ENCODE results near the gene ALPI.

GRCh38 chr2:232438951-232439757 lies 16.8 kb upstream of the ALPI start:
- no peak for TF ChIP-seq POLR2AphosphoS5 (IDR thresholded peaks at IDR 0.05; ENCODE audit: low read depth, low read length)
- TF ChIP-seq CTCF (IDR thresholded peaks at IDR 0.05 in 2 of 3, conservative IDR thresholded peaks at IDR 0.05 in 1 of 3; ENCODE audit: borderline replicate concordance in 1 of 3, insufficient read depth in 1 of 3, low read depth in 2 of 3, low read length in 2 of 3): peak in 2 of 3 experiments; percentile 33 to 46; a peak in 3 of 6 replicates
- no peak for TF ChIP-seq REST (IDR thresholded peaks at IDR 0.05; ENCODE audit: low read depth)
- TF ChIP-seq YY1 (IDR thresholded peaks at IDR 0.05; ENCODE audit: extremely low read depth, insufficient replicate concordance, low read depth, low read length): no peak
- TF ChIP-seq SP1 (IDR thresholded peaks at IDR 0.05; ENCODE audit: low read depth): no peak
- no peak for TF ChIP-seq ZNF274 (IDR thresholded peaks at IDR 0.05; ENCODE audit: low read depth, low read length)
- no peak for TF ChIP-seq ZBTB33 (IDR thresholded peaks at IDR 0.05; ENCODE audit: extremely low read depth, insufficient replicate concordance, low read length)
- TF ChIP-seq EZH2 (IDR thresholded peaks at IDR 0.05): no peak
- no peak for TF ChIP-seq POLR2A (IDR thresholded peaks at IDR 0.05; ENCODE audit: borderline replicate concordance, extremely low read depth, insufficient read depth, insufficient read length)
- TF ChIP-seq, protein P1, sequence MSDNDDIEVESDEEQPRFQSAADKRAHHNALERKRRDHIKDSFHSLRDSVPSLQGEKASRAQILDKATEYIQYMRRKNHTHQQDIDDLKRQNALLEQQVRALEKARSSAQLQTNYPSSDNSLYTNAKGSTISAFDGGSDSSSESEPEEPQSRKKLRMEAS (IDR thresholded peaks at IDR 0.05): no peak
- TF ChIP-seq SIN3A (IDR thresholded peaks at IDR 0.05; ENCODE audit: low read depth): no peak
- TF ChIP-seq, protein P2, sequence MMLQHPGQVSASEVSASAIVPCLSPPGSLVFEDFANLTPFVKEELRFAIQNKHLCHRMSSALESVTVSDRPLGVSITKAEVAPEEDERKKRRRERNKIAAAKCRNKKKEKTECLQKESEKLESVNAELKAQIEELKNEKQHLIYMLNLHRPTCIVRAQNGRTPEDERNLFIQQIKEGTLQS (IDR thresholded peaks at IDR 0.05): no peak
- TF ChIP-seq ELF1 (IDR thresholded peaks at IDR 0.05; ENCODE audit: borderline replicate concordance, low read depth): no peak

Measured in HCT116 (cell line).